Kidney (tissue), 14 donors: Measurements from ENCODE around the gene STAT5B. TPM values are rescaled to one million over a fixed set of nuclear protein-coding genes. Genes with fewer than 3 reads are reported as not detected.

ENCODE experiments used
- DNase-seq, 5 donors: peaks; one replicate each; pipeline ENCODE4 v3.0.0-alpha.2; 2013 to 2020
- FAIRE-seq: peaks from 2 replicates; lab custom pipeline; 2012; peaks lifted over from hg19 to GRCh38; lab: Jason Lieb, UNC
- H3K27ac ChIP-seq, 2 donors: one replicate each; pipeline ENCODE4 v1.7.0; 2013; ENCODE audit warnings: low read depth in 2 of 2, low read length in 2 of 2, inconsistent platforms in 1 of 2
- H3K27me3 ChIP-seq: one replicate; pipeline ENCODE4 v1.7.1; 2013; ENCODE audit warnings: low read length, inconsistent platforms; ENCODE audit not compliant: control insufficient read depth, insufficient read depth
- H3K36me3 ChIP-seq, 3 donors: one replicate each; pipeline versions ENCODE4 v1.7.0 to v1.7.1; 2013; ENCODE audit warnings: low read length in 3 of 3, control low read depth in 1 of 3, inconsistent platforms in 1 of 3; ENCODE audit not compliant: insufficient read depth in 3 of 3, control insufficient read depth in 2 of 3
- H3K4me1 ChIP-seq, 3 donors: one replicate each; pipeline versions ENCODE4 v1.7.0 to v1.7.1; 2013; ENCODE audit warnings: low read length in 3 of 3, inconsistent platforms in 1 of 3, low read depth in 1 of 3; ENCODE audit not compliant: control insufficient read depth in 2 of 3, insufficient read depth in 2 of 3
- H3K4me3 ChIP-seq, 3 donors: one replicate each; pipeline versions ENCODE4 v1.7.0 to v1.8.1; 2013; ENCODE audit warnings: low read length in 3 of 3, control low read depth in 1 of 3, inconsistent platforms in 1 of 3
- H3K9ac ChIP-seq, 3 donors: one replicate each; pipeline versions ENCODE4 v1.7.0 to v1.7.1; 2013; ENCODE audit warnings: low read length in 3 of 3, control low read depth in 1 of 3, inconsistent platforms in 1 of 3
- H3K9me3 ChIP-seq, 3 donors: one replicate each; pipeline versions ENCODE4 v1.7.0 to v1.7.1; 2013; ENCODE audit warnings: low read length in 3 of 3, control low read depth in 1 of 3, inconsistent platforms in 1 of 3; ENCODE audit not compliant: control insufficient read depth in 2 of 3, insufficient read depth in 1 of 3
- intact Hi-C: fragments of 100-400 bp; cut with DNase I; formaldehyde crosslinking; loops from one replicate; pipeline ENCODE4 v1.11.1; 2022
- polyA plus RNA-seq: library from polyadenylated mRNA; stranded (reverse); fragments of 350-450 nt; fragmentation: Illumina TruSeq; extraction: RNeasy Lipid Tissue Mini Kit (QIAGEN cat#74804); gene quantifications from one replicate; pipeline ENCODE4 v1.2.3, GENCODE V29; 2014; ENCODE audit warnings: low read depth, low replicate concordance; ENCODE audit not compliant: insufficient read depth
- total RNA-seq: library from RNA; stranded (reverse); fragmentation: NEBNext Ultra II Directional; extraction: Animal tissue kit (Norgen Biotek cat#: 25700); gene quantifications from one replicate; pipeline ENCODE4 v1.2.1, GENCODE V29; 2021
- TF ChIP-seq, protein P1 (sequence below): IDR thresholded peaks from 3 replicates; pipeline ENCODE4 v1.5.1; 2012; ENCODE audit warnings: mild to moderate bottlenecking, moderate library complexity, borderline replicate concordance; ENCODE audit not compliant: insufficient read depth; ENCODE audit errors: extremely low read depth
- donor health status: control.
- donor health status: control.
- donor health status: control.
- donor health status: control.
- donor health status: control.
- donor health status: DM: yes; HTN: yes; CAD: no.
- donor health status: Normal renal cell carcinoma (clear cell type).

Gene STAT5B
- total and polyA plus RNA-seq, 2 donors from 2014 or later, result 20.4 to 68.0 TPM

DNA sequence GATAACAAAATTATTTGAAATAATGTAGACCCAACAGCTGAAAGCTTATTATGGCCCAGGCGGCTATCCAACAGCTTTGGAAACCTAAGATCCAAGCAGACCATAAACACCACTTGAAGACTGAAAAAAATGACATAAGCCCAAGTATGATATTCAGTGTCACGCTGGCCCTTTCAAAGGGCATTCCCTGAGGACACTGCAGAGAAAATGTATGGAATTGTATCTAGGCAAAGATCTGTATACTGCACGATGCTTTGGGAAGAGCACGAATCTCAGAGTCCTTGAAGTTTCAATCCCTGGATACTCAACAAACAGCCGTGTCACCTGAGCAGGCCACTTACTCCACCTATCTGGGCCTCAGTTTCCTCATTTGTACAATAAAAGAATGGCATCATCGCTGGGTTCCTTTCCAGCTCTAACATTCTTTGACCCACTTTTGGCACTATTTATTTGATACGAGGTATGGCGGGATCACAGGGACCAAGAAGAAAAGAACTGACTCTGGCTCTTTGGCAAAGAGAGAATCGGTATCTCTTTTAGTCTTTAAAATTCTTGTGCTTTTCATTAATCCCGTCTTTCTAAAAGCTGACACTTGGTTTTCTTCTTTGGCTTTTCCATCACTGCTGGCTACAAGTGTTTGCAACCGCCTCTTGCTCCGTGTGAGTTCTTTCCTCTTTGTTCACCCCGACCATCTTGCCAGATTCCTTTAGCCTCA is 1.2 kb downstream of the STAT5B start:
- H3K4me1 ChIP-seq, result peaks cover 0 to 6% (median 3%) of the 10 kb centered on the region in 3 donors
- FAIRE-seq, result no peak
- peak overlapping the region; percentile 59 to 81 (median 75) for H3K9ac ChIP-seq
- H3K4me3 ChIP-seq, result peak overlapping the region; percentile 68 to 80 (median 77)
- peak overlapping the region in 1 of 2 donors; percentile 57 for H3K27ac ChIP-seq
- intact Hi-C loops, result no loop called here
- H3K36me3 ChIP-seq, result no peaks in the 10 kb centered on the region
- TF ChIP-seq, protein P1, sequence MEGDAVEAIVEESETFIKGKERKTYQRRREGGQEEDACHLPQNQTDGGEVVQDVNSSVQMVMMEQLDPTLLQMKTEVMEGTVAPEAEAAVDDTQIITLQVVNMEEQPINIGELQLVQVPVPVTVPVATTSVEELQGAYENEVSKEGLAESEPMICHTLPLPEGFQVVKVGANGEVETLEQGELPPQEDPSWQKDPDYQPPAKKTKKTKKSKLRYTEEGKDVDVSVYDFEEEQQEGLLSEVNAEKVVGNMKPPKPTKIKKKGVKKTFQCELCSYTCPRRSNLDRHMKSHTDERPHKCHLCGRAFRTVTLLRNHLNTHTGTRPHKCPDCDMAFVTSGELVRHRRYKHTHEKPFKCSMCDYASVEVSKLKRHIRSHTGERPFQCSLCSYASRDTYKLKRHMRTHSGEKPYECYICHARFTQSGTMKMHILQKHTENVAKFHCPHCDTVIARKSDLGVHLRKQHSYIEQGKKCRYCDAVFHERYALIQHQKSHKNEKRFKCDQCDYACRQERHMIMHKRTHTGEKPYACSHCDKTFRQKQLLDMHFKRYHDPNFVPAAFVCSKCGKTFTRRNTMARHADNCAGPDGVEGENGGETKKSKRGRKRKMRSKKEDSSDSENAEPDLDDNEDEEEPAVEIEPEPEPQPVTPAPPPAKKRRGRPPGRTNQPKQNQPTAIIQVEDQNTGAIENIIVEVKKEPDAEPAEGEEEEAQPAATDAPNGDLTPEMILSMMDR, result no peak
- H3K9me3 ChIP-seq, result no peaks in the 10 kb centered on the region
- DNase-seq, result no peak
- no peaks in the 10 kb centered on the region for H3K27me3 ChIP-seq

DNA sequence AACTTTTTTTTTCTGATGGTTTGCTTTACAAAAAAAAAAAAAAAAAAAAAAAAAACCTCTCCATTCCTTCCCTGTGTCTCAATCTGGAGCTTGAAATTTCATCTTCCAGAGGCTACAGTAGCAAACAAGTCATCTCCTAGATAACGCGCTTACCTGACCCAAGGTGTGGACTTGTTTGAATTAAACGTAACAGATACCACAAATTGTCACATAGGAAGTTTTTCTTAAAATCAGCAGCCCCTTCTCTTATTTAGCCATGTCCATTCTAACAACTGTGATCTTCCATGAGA is 2.0 kb downstream of the STAT5B start:
- FAIRE-seq, result no peak
- no peaks in the 10 kb centered on the region for H3K9me3 ChIP-seq
- H3K27me3 ChIP-seq, result no peaks in the 10 kb centered on the region
- no peak for DNase-seq
- TF ChIP-seq, protein P1, result no peak
- no peak overlapping the region for H3K4me3 ChIP-seq
- no peaks in the 10 kb centered on the region for H3K36me3 ChIP-seq
- peaks cover 0 to 6% (median 3%) of the 10 kb centered on the region in 3 donors for H3K4me1 ChIP-seq
- intact Hi-C loops, result no loop called here
- H3K9ac ChIP-seq, result no peak overlapping the region
- no peak overlapping the region for H3K27ac ChIP-seq

DNA sequence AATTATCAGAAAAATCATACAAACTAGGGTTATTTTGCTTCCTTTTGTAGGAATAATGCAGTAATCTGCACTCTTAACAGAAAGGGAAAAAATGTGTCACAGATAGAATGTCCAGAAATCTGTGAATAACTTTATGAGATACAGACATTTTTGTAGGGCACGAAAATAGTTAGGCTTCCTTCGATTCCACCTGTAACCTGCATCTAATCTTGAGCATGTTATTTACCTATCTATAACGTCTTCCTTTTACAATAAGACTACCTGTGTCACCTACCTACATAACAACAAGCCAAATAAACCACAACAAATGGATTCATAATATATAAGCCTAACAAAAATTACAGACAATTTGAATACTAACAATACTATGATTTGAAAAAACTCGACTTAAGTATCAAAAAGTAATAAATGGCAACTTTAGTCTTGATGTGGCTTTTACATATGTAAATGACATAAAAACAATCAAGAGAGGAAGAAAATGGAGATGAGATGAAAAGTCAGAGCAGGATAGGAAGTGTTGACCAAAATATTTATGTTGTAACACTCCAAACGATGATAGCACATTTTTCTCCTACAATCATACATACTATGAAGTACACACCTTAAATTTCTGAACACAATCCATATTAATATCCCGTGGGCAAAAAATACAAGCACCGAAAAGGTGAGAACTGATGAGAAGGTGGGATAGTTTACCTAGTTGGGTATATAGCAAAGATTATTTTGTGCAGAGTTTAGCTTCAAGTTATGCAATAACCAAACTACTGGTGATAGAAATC is 2.5 kb downstream of the STAT5B start:
- FAIRE-seq, result no peak
- Histone ChIP-seq H3K9ac (no peak overlapping the region), H3K27ac (no peak overlapping the region)

More for the DNA sequence above, 2.5 kb downstream of the STAT5B start:
- no peak overlapping the region for H3K4me3 ChIP-seq
- peaks cover 0 to 6% (median 3%) of the 10 kb centered on the region in 3 donors for H3K4me1 ChIP-seq
- intact Hi-C loops, result no loop called here
- H3K9me3 ChIP-seq, result no peaks in the 10 kb centered on the region
- no peak for DNase-seq
- TF ChIP-seq, protein P1, result no peak
- no peaks in the 10 kb centered on the region for H3K36me3 ChIP-seq
- H3K27me3 ChIP-seq, result no peaks in the 10 kb centered on the region
